Thymus (tissue), 11 donors: ENCODE data around the gene EGLN1. TPM values are rescaled to one million over a fixed set of nuclear protein-coding genes. Genes with fewer than 3 reads are reported as not detected.
"Not testable (repeated sequence)": the region's sequence is repeated elsewhere in the genome, so short reads cannot be mapped to it uniquely, and the experiment has no call there.

Source experiments
- DNase-seq, 9 donors: peaks; one replicate each; pipeline ENCODE4 v3.0.0-alpha.2; 2013; ENCODE audit warnings: low spot score in 9 of 9, low read depth in 6 of 9, missing footprints in 1 of 9
- H3K27ac ChIP-seq, 2 donors: one replicate each; pipeline ENCODE4 v1.5.1; 2013; ENCODE audit warnings: control low read depth in 1 of 2, low read depth in 1 of 2, low read length in 1 of 2, mild to moderate bottlenecking in 1 of 2, moderate library complexity in 1 of 2
- H3K27me3 ChIP-seq, 2 donors: one replicate each; pipeline ENCODE4 v1.5.1; 2013; ENCODE audit warnings: low read length in 1 of 2; ENCODE audit not compliant: control insufficient read depth in 2 of 2, insufficient read depth in 1 of 2
- H3K36me3 ChIP-seq, 2 donors: one replicate each; pipeline ENCODE4 v1.5.1; 2013; ENCODE audit warnings: low read length in 1 of 2, mild to moderate bottlenecking in 1 of 2, moderate library complexity in 1 of 2; ENCODE audit not compliant: control insufficient read depth in 2 of 2, insufficient read depth in 2 of 2
- H3K4me1 ChIP-seq, 2 donors: one replicate each; pipeline ENCODE4 v1.5.1; 2013; ENCODE audit warnings: low read length in 2 of 2; ENCODE audit not compliant: control insufficient read depth in 2 of 2, insufficient read depth in 2 of 2
- H3K4me3 ChIP-seq, 2 donors: one replicate each; pipeline ENCODE4 v1.5.1; 2013; ENCODE audit warnings: low read length in 2 of 2, control low read depth in 1 of 2, mild to moderate bottlenecking in 1 of 2
- H3K9me3 ChIP-seq, 2 donors: one replicate each; pipeline ENCODE4 v1.5.1; 2013; ENCODE audit warnings: low read length in 1 of 2, mild to moderate bottlenecking in 1 of 2; ENCODE audit not compliant: control insufficient read depth in 2 of 2, insufficient read depth in 1 of 2
- WGBS: extraction: QIAGEN DNeasy Blood & Tissue Kit; methylation state at CpG from one replicate; pipeline ENCODE4 v1.1.7; 2013; 5-methylcytosine and 5-hydroxymethylcytosine counted together
- polyA plus RNA-seq: library from polyadenylated mRNA; stranded (reverse); fragments of 200-250 nt; gene quantifications from one replicate; pipeline ENCODE4 v1.2.3, GENCODE V29; 2013
- total RNA-seq: library from RNA; stranded (reverse); fragments of 120-200 nt; gene quantifications from one replicate; pipeline ENCODE4 v1.2.4, GENCODE V29; 2013
- donor health status: healthy.

The EGLN1 gene
- total and polyA plus RNA-seq, 2 donors: 12.4 to 26.9 TPM

DNA sequence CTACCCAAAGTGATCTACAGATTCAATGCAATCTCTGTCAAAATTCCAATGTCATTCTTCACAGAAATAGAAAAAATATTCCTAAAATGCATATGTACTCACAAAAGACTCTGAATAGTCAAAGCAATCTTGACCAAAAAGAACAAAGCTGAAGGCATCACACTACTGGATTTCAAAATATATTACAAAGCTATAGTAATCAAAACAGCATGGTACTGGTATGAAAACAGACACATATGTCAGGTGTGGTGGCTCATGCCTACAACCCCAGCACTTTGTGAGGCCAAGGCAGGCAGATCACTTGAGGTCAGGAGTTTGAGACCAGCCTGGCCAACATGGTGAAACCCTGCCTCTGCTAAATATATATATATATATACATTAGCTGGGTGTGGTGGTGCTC, 35.9 kb upstream of the EGLN1 start:
- H3K9me3 ChIP-seq, DNase-seq, H3K4me1 ChIP-seq, H3K27ac ChIP-seq, H3K27me3 ChIP-seq, H3K4me3 ChIP-seq, H3K36me3 ChIP-seq: not testable (repeated sequence)

DNA sequence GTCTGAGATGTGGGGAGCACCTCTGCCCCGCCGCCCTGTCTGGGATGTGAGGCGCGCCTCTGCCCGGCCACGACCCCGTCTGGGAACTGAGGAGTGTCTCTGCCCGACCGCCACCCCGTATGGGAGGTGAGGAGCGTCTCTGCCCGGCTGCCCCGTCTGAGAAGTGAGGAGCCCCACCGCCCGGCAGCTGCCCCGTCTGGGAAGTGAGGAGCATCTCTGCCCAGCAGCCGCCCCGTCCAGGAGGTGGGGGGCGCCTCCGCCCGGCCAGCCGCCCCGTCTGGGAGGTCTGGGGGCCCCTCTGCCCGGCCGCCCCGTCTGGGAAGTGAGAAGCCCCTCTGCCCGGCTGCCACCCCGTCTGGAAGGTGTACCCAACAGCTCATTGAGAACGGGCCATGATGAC, 32.0 kb upstream of the EGLN1 start:
- H3K4me1 ChIP-seq, H3K36me3 ChIP-seq, H3K27ac ChIP-seq, DNase-seq, H3K27me3 ChIP-seq, H3K9me3 ChIP-seq, H3K4me3 ChIP-seq: not testable (repeated sequence)
- WGBS: 94% methylated on average over 29 of the region's 29 CpGs

DNA sequence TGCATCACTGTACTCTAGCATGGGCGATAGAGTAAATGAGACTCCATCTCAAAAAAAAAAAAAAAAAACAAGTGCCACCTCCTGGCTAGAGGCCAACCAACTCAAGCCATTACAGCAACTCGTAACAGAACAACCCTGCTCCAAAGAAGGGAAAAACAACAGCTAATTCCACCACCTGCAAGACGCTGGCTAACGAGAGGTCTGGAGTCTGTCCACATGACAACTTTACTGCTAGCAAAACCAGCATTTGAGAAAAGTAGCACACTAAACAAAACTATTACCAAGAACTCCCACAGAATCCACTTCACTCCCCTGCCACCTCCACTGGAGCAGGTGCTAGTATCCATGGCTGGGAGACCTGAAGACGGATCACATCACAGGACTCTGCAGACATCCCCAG, 24.1 kb upstream of the EGLN1 start:
- no peak for DNase-seq
- Histone ChIP-seq H3K27me3 (peaks cover 0 to 6% of the 10 kb centered on the region in 2 donors), H3K27ac (no peak overlapping the region), H3K4me3 (no peak overlapping the region), H3K9me3 (no peaks in the 10 kb centered on the region), H3K4me1 (no peaks in the 10 kb centered on the region), H3K36me3 (no peaks in the 10 kb centered on the region)
- 87% methylated on average over 5 of the region's 5 CpGs for WGBS

DNA sequence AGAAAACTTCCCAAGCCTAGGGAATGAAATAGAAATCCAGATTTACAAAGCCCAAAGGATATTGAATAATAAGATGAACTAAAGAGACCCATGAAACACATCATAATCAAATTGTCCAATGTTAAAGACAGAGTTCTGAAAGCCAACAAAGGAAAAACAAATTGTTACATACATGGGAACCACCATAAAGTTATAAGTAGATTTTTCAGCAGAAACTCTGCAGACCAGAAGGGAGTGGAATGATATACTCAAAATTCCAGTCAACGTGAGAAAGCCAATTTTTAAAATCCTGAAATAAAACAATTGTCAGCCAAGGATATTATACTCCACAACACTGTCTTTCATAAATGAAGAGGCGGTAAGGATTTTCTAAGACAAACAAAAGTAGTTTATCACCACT, 22.0 kb upstream of the EGLN1 start:
- Histone ChIP-seq H3K4me1 (no peaks in the 10 kb centered on the region), H3K27me3 (peaks cover 0 to 8% of the 10 kb centered on the region in 2 donors), H3K36me3 (no peaks in the 10 kb centered on the region), H3K9me3 (no peaks in the 10 kb centered on the region), H3K4me3 (no peak overlapping the region), H3K27ac (no peak overlapping the region)
- WGBS: 94% methylated on average over 2 of the region's 2 CpGs
- DNase-seq: no peak

DNA sequence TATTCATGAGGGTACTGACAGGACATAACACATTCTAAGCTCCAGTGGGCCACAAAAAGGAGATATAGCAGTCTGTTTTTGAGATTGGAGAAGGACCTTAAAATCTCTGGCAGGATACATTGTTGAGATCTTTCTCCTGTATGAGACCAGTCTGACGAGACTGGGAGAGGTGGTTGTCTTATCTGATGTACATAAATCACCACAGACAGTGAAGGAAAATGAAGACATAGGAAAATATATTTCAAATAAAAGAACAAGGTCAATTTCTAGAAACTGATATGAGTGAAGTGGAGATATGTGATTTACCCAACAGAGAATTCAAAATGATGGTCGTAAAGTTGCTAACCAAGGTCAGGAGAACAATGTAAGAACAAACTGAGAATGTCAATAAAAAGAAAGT, 21.3 kb upstream of the EGLN1 start:
- Histone ChIP-seq H3K9me3 (no peaks in the 10 kb centered on the region), H3K4me3 (no peak overlapping the region), H3K4me1 (no peaks in the 10 kb centered on the region), H3K27ac (no peak overlapping the region), H3K27me3 (peaks cover 0 to 8% of the 10 kb centered on the region in 2 donors), H3K36me3 (no peaks in the 10 kb centered on the region)
- WGBS: 82% methylated on average over 2 of the region's 2 CpGs
- DNase-seq: no peak

DNA sequence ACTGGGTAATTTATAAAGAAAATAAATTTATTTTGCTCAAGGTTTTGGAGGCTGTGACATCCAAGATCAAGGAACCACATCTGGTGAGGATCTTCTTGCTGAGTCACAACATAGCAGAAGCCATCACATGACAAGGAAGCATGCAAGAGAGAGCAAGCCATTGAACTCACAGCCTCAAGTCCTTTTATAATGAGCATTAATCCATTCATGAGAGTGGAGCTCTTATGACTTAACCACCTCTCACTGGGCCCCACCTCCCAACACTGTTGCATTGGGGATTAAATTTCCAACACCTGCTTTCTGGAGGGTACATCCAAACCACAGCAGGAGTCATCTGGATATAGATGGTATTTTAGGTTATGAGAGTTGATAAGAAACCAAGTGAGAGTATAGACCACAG, 20.6 kb upstream of the EGLN1 start:
- Histone ChIP-seq H3K27ac (no peak overlapping the region), H3K4me3 (no peak overlapping the region), H3K36me3 (no peaks in the 10 kb centered on the region), H3K9me3 (no peaks in the 10 kb centered on the region), H3K4me1 (no peaks in the 10 kb centered on the region), H3K27me3 (peaks cover 0 to 9% of the 10 kb centered on the region in 2 donors)
- DNase-seq: no peak

DNA sequence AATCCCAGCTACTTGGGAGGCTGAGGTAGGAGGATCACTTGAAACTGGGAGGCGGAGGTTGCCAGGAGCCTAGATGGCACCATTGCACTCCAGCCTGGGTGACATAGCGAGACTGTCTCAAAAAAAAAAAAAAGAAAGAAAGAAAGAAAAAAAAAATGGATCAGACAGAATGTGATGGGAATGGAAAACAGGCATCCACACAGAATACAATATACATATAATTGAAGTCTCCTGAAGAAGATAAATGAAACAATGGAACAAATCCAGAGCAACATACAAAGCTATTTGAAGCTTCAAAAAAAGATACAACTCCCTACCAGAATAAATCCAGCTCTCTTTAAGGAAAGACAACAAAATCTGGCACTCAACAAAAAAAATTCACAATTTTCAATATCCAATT, 10.9 kb upstream of the EGLN1 start:
- 98% methylated on average over 2 of the region's 2 CpGs for whole genome bisulfite sequencing
- no peaks in the 10 kb centered on the region for H3K9me3 ChIP-seq
- no peak for DNase-seq

DNA sequence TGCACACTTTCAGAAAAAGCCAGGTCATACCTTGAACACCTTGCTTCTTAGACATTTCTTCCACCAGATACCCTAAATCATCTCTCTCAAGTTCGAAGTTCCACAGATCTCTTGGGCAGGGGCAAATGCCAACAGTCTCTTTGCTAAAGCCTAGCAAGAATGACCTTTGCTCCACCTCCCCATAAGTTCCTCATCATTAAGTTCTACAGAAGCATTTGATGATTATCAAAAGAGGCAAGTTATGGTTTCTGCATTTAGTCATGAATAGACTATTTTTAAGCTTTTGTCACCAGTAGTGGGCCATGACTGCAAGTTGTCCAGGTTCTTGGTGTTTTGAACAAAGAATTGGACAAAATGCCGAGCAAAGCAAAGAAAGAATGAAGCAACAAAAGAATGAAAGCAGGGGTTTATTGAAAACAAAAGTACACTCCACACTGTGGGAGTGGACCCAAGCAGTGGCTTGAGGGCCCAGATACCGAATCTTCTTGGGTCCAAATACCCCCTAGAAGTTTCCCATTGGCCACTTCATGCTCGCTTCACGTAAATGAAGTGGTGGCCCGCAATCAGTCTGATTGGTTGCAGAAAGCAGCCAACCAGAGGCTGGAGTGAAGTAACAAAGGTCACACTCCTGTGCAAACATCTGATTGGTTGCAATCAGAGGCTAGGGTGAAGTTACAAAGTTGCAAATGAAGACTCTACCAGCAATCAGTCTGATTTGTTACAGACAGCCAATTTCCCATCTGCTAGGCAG, 9.8 kb upstream of the EGLN1 start:
- WGBS: 95% methylated on average over 6 of the region's 6 CpGs
- Histone ChIP-seq H3K4me3 (no peak overlapping the region), H3K36me3 (no peaks in the 10 kb centered on the region), H3K4me1 (no peaks in the 10 kb centered on the region), H3K27ac (no peak overlapping the region), H3K9me3 (no peaks in the 10 kb centered on the region), H3K27me3 (peaks cover 0 to 4% of the 10 kb centered on the region in 2 donors)
- DNase-seq: no peak

More for the DNA sequence above, 10.9 kb upstream of the EGLN1 start:
- H3K27me3 ChIP-seq: peaks cover 0 to 7% of the 10 kb centered on the region in 2 donors
- no peak overlapping the region for H3K4me3 ChIP-seq
- H3K4me1 ChIP-seq: no peaks in the 10 kb centered on the region
- H3K36me3 ChIP-seq: no peaks in the 10 kb centered on the region
- no peak overlapping the region for H3K27ac ChIP-seq

DNA sequence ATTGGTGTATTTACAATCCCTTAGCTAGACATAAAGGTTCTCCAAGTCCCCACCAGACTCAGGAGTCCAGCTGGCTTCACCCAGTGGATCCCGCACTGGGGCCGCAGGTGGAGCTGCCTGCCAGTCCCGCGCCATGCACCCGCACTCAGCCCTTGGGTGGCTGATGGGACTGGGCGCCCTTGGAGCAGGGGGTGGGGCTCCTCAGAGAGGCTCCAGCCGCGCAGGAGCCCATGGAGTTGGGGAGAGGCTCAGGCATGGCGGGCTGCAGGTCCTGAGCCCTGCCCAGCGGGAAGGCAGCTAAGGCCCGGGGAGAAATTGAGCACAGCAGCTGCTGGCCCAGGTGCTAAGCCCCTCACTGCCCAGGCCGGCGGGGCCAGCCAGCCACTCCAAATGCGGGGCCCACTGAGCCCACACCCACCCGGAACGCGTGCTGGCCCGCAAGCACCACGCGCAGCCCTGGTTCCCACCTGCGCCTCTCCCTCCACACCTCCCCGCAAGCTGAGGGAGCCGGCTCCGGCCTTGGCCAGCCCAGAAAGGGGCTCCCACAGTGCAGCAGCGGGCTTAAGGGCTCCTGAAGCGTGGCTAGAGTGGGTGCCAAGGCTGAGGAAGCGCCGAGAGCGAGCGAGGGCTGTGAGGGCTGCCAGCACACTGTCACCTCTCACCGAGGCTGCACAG, 8.7 kb upstream of the EGLN1 start:
- 94% methylated on average over 31 of the region's 31 CpGs for WGBS
- not testable (repeated sequence) for H3K9me3 ChIP-seq, H3K27me3 ChIP-seq, H3K27ac ChIP-seq, H3K4me1 ChIP-seq, H3K4me3 ChIP-seq, DNase-seq, H3K36me3 ChIP-seq
